Activated CD4-positive, CD25-positive, alpha-beta regulatory T cell treated with anti-CD3 and anti-CD28 coated beads, Interleukin-2, amount 50 U/mL, for 16 hours (primary cell): ENCODE measurements around the gene DUSP6.

ENCODE experiments used
- DNase-seq: peaks from one replicate; pipeline ENCODE4 v3.0.0-alpha.2; 2020; ENCODE audit warnings: low read depth, low spot score

DUSP6 gene, protein sequence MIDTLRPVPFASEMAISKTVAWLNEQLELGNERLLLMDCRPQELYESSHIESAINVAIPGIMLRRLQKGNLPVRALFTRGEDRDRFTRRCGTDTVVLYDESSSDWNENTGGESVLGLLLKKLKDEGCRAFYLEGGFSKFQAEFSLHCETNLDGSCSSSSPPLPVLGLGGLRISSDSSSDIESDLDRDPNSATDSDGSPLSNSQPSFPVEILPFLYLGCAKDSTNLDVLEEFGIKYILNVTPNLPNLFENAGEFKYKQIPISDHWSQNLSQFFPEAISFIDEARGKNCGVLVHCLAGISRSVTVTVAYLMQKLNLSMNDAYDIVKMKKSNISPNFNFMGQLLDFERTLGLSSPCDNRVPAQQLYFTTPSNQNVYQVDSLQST

DNA sequence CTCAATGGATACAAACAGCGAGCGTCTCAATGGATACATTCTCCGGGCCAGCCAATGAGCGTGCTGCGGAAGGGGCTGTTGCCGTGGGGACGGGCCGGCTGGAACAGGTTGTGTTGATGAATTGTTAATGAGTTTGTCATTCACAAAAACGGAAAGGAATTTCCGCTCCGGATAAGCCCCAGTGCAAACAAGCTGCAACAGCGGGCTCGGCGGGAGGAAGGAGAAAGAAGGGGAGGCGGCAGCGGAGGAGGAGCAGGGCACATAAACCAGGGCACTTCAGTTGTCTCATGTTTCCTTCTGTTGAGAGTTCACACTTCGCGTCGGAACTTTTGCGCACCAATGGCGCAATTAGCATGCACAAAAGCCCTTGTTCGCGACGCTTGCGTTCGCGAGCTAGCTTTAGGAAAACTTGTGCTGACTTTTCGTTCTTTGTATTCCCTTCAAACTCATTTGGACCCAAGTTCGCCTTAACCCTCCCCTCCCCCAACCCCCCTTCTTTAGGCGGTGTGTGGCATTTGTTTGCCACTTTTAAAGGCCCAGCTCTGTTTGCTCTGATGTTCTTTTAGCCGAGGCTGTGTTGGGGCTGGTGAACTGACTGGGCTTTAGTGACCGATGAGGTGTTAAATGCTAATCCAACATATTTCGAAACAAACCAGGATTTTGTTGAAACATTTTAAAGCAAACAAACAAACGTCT lies at the start of gene DUSP6:
Gene DUSP6 (minus strand): TSS at position 10 of the 696 bp plus-strand sequence. CDS start 462 bp downstream, outside the sequence.
- peak; percentile 66 for DNase-seq

DNA sequence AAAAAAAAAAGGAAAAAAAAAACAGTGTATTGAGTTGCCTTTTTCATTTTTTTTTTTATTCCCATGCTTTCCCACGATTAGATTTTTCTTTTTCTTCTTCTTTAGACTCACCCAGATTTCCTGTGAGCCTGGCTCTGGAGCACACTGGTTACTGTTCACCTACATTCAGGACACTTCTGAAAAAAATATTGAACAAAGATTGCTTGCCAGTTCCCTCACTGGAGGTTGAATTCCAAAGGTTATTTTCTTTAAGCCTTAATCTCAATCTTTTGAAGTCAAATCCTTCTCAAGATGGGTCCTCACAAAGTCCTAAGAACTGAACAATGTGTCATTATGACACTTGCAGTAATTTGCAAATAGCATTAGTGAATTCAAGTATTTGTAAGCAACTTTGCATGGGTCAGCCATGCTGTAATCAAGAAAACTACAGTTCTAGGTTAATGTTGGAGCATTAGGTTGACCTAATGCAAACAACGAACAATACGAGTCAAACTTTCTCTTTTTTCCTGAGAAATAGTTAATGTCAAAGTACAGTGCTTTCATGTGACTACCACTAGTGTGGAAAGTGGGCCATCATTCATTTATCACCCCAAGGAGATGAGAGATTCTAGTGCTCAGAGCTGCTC lies 49.2 kb upstream of the DUSP6 start:
- no peak for DNase-seq

DNA sequence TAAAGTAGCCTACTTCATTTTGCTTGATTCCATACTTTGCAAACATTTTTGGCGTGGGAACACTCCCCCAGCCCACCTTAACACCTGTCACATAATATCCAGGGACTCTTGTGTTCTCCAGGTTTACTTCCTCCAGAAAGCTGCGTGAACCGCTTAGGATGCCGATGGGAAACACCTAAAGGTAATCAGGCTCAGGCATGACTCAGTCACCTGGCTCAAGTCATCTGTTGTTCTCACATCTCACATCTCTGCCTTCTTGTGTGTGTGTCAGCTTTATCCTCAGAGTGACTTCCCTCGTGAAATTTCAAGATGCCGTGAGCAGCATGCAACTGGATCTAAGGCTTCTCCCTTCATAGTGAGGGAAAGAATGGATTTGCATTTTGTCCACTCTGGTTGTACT lies 48.1 kb upstream of the DUSP6 start:
- no peak for DNase-seq

DNA sequence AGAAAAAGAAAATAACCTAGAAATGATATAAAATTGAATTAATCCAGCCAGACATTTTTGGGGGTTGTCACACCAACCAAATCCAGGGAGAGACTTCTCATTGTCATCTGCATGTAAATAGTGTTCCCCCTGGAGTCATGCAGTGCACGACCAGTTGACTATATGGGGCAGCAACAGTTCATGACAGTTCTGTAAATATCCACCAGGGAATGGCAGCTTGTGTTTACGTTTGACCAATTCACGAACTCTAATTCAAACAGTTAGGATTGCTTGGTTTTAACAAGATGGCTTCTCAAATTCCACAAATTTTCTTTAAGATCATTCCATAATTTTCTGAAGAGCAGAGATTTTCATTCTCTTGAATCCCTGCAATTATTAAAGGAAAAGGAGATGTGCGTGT lies 43.4 kb upstream of the DUSP6 start:
- DNase-seq = no peak

DNA sequence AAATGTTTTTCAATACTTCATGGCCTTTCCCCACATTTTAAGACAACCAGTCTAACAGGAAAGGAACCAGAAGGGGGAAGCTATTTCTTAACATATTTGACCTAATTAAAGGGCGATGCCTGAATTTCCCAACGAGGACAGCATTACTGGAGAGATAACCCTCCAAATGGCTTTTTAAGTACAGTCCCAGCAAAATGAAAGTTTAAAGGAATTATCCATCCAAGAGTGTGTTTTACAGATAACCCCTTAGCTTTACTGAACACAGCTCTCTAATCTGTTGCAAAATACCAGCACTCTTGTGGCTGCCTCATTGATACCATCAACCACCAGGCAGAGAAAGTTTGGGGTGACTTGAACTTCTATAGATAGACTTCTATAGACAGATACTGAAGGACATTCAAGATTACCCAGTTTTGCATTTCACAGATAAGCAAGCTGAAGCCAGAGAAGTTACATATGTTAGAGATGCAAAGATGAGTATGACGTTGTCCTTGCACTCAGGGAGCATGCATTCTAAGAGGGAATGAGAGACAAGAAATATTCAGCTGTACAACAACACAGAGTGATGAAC lies 41.3 kb upstream of the DUSP6 start:
- no peak for DNase-seq

DNA sequence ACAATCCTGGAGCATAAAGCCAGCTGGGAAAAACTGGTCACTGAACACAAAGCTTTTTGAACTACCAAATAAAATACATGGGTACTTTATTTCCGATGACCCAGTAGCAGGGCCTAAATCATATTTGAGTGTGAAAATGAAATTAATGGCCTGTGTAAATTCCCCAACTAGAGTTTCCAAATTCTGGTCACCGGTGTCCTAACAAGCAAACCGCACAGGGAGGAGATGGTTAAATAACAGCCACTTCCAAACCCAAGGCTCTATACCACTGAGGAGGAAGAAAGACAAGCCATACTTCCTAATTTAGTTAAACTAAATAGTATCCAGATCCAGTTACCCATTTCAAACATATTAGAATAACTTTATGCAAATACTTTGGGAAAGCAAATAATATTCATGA lies 40.1 kb upstream of the DUSP6 start:
- no peak for DNase-seq

DNA sequence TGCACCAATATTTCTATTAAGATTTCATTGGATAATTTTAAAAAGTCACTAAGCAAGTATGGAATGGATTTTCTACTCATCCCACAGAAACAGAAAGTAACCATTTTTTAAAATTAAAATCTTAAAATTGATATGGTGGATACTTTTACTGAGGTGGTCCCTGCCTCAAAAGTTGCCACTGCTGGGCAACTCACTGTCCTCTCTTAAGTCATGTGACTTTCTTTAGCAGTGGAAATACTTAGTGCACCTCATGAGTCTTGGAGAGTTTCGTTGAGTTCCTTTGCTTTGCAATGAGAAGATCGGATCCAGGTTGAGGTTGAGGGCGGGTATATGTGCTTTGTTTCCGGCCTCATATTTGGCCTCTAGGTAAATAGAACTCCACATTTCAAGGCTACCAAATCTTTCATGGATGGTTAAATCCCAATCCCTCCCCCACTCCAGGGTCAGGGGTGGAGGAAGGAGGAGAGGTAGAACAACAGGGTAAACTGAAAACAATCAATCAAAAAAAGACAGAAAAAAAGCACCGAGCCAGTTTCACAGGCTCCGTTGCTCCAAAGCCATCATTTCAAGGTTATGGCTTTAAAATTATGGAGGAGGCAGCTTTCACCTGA lies 39.5 kb upstream of the DUSP6 start:
- no peak for DNase-seq

DNA sequence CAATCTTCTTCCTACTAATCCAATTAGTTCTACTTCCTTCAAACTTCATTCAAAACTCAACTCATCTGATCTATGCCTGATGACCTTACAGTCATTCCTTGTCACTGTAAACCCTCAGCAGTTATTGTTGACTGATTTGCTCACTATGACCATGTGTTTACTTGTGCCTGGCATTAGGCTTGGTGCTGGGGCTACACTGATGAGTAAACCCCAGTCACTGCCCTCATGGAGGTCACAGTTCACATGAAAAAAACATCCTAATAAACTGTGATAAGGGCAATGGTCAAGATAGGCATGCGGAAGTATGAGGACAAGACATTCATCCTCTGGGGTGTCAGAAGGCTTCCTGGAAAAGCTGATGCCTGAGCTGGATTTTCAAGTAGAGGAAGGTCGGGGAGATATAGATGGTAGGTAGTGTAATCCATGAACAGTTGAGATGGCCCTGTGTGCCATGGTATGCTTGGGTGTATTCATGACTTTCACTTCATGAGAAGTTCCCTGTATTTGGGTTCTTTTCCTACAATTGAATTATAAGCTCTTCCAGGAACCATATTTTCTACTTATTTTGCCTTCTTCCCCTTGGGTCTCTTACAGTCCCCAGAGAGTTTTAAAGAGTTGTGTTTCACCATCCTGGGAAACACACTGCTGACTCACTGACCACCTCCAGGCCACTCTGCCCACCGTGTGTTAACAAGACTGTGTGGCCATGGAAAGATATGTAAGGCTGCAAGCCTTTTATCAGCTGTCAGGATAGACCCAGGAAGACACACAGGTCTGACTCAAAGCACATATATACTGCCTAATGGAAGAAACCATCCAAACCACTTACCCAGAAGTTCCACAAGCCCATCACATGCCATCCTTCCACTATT lies 38.7 kb upstream of the DUSP6 start:
- no peak for DNase-seq

DNA sequence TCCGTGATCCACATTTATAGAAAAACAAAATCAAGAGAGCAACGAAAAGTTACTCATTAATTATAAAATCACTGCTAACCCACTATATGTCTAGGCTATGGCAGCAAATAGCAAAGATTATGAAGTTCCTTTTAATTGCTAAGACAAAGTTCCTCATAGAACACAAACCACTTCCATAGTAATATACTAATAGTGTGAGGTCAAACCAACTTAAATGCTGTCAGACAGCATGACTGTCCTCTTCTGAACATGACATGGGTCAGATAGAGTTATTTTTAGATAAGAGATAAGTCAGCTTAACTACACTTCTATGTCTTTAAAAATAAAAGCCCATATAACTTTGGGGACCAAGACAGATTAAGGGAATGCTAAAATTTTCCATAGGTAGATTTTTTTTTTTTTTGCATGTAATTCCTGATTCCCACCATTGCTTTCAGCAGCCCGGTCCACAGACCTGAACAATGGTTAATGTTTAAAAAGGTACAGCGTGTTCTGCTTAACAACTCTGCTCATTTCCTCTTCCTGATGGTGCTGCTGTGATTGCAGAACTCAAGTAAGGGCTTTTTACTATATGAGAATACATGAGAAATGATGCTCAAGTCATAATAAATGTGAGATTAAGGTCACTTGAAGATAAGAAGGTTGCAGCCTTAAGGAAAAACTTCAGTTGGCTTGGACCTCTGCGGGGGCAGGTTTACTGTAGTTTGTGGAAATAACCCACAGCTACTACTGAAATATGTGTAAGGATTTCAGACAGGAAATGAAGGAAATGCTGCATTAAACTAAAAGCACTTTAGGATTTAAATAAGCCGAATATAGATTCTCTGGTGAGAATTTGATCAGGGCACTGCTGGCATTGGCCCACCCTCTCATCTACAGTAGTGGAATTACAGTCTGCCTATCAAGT lies 37.7 kb upstream of the DUSP6 start:
- DNase-seq = no peak

DNA sequence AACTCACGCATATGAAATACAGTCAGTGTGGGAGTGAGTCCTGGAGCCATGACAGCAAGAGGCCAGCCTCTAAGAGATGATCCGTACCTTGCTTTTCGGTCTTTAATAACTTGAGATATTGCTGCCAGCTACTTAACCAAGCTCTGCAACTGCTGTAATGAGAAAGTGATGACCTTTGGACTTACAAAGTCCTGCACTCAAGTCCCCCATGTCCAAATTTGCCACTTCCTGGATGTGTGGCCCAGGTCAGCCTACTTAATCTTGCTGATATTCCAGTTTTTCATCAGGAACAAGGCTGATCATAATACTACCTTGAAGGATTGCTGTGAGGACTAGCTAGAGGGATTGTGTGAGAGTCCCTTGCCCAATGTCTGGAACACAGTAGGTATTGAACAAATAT lies 33.8 kb upstream of the DUSP6 start:
- DNase-seq = no peak

DNA sequence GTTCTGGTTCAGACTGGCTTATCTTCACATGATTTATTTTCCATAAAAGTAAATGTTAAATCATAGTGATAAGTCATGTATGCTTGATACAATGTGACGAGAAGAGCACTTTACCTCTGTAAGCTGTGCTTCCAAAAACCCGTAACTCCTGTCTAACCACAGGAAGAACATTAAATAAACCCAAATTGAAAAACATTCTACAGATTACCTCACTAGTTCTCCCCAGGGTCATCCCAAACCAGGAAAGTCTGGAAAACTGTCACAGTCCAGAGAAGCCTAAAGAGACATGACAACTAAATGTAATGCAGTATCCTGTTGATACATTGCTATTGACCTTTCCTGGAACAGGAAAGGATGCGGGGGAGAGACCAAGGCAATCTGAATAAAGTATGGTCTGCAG lies 32.5 kb upstream of the DUSP6 start:
- no peak for DNase-seq

DNA sequence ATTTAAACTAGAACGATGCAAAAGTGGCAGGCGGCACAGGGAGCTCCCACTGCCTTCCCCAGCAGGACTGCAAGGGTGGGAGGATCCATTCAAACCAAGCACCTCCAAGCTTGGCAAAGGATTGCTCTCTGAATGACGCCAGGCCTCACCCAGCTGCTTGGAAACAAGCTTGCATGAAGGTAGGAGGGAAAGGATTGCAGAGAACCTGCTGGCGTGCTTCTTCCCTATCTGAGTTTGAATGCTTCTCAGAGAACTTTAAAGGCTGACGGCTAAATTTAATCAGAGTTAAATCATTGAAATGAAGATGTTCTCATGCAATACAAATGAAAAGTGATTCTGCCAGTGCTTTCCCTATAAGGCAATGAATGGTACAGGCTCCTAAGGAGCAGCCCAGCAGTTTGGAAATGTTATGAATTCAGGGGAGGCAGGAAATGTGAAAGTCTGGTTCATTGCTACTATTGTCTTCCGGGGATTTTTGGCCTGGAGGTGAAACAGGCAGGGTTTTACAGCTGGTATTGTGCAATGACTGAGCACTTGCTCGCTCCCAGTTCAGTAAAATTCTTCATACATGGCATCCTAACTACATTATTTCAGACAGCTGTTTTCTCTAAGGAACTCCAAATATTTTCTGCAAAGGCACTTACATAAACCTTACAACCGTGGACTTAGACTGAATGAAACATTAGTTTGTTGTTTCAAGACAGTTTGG lies 31.9 kb upstream of the DUSP6 start:
- DNase-seq = no peak

DNA sequence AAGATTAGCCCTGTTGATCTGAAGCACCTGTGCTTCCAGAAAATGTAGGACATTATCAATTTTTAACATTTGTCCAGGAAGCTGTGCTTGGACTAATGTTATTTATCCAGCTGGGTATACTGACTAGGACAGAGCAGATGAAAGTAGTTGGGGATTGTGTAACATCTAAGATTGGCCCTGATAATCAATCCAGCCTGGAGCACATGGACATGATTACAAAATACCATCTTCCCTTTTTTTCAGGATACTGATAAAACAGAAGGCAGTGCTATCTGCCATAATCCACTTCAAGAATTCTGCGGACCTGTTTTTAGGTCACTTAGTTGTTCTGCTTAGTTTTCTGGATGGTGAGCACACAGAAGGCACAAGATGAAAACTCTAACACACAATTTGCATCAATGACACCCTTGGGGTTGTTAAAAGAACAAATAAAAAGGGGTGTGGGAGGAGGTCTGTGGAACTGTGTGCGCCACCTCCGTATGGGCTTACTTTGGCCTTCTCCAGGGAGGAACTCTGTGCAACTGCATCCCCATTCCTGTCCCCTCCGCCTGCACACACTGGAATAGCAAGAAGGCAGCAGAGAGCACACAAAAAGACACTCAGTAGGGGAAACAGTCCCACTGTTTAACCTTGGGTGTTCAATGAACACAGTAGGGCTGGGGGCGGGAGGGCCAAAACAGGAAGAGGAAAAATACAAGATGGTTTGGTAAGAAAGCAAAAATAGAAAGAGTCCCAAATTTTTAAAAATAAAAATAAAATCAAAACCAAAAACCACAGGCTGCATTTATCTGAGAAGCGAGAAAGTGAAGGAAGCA lies 31.1 kb upstream of the DUSP6 start:
- no peak for DNase-seq

DNA sequence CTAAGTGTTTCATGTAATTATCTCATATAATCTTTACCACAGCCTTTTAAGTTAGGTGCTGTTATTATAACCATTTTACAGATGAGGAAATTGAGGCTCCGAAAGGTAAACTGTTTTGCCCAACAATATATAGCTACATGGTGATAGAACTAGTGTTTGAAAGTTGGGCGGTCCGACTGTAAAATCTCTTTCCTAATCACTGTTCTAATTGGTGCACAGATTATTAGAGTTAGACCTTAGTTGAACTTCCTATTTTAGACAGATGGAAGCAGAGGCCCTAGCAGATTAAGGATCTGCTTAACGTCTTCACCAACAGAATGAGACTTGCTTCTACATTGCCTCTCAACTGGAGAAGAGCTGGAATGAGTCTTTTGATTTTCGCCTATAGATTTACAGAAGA lies 30.0 kb upstream of the DUSP6 start:
- DNase-seq = no peak

DNA sequence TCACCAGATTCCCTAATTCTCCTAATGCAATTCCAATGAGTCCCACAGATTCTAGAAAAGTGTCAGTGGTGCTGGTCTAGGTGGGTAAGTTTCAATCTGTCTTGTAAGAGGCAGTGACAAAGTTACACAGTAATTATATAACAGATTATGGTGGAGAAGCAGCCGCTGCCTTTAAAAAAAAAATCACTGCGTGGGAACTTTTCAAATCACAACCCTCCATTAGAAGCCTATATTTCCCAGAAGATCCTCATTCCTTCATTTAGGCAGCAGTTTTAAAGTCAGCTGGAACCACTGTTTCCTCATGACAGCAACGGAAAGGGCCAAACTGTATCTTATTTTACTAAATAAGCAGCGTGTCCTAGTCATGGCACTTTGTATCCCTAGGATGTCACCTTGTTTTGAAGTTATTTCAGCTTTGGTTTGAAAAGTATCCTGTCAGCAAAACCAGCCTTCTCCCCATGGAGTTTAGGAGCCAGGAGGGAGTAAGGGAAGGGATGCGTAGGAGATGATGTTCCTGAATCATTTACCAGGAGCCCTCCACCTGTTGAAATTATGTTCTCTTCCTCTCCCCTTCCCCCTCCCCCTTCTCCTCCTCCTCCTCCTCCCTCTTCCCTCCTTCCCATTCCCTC lies 27.7 kb upstream of the DUSP6 start:
- DNase-seq = no peak

DNA sequence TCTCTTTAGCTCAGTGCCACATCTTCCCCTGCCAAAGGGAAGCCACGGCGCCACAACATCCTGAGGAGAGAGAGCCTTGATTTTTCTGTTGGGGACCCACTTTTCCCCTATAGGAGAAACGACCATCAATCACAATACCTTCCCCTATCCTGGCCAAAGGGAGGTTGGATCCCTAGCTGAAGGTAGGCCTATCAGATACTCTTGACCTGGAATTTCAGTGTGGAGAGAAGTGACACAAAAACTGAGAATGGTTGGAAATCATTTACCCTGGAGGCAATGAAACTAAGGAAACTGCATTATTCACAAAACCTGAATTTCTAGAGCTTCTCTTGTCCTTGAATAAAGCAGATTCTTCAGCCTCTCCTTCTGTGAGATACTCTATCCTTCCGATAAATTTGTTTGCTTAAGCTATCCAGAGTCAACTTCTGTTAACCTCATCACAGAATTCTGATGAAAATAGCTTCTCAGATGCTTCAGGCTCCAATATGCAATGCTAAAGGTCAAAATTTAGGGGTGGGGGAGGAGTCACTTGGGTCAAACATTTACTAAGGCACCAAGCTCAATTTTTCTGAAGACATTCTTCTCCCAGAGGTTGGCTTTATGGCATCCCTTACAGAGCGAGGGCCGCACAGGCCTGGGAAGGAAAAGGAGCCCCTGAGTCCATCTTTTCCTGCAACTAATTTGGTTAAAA lies 27.0 kb upstream of the DUSP6 start:
- no peak for DNase-seq

DNA sequence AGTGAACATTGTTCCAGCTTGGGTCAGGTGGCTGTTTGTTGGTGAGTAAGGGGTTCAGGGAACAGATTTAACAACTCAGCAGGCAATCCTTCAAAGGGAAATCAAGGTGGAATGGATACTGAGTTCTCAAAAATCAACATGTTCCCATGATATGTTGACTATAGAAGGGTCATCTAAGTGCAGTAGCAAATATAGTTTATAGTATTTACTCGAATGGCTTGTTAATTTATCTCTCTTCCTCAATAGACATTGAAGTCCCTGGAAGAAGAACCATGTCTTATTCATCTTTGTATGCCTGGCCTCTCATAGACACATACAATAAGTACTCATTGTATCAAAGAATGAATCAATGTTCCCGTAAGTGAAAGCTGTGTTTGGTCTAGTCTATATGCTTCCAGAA lies 24.5 kb upstream of the DUSP6 start:
- no peak for DNase-seq

DNA sequence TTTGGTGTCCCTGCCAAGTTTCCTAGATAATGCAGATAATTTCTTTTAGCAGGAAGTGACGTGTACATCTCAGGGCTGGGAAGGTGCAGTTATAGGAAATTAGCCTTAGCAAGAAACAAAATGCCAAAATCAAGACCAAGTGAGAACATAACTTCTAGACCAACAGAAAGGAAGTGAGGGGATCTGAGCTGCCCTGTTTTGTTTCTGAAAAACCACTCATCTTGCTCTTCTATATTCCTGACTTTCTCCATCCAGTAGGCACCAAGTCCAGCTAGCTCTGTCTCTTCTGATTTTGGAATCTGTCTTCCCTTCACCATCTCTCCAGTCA lies 23.9 kb upstream of the DUSP6 start:
- DNase-seq = no peak
